ENCODE results near the gene HGS.
A peak's percentile ranks its signal among the peaks of the same experiment; 100 is the strongest.

Gene HGS, protein sequence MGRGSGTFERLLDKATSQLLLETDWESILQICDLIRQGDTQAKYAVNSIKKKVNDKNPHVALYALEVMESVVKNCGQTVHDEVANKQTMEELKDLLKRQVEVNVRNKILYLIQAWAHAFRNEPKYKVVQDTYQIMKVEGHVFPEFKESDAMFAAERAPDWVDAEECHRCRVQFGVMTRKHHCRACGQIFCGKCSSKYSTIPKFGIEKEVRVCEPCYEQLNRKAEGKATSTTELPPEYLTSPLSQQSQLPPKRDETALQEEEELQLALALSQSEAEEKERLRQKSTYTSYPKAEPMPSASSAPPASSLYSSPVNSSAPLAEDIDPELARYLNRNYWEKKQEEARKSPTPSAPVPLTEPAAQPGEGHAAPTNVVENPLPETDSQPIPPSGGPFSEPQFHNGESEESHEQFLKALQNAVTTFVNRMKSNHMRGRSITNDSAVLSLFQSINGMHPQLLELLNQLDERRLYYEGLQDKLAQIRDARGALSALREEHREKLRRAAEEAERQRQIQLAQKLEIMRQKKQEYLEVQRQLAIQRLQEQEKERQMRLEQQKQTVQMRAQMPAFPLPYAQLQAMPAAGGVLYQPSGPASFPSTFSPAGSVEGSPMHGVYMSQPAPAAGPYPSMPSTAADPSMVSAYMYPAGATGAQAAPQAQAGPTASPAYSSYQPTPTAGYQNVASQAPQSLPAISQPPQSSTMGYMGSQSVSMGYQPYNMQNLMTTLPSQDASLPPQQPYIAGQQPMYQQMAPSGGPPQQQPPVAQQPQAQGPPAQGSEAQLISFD

DNA sequence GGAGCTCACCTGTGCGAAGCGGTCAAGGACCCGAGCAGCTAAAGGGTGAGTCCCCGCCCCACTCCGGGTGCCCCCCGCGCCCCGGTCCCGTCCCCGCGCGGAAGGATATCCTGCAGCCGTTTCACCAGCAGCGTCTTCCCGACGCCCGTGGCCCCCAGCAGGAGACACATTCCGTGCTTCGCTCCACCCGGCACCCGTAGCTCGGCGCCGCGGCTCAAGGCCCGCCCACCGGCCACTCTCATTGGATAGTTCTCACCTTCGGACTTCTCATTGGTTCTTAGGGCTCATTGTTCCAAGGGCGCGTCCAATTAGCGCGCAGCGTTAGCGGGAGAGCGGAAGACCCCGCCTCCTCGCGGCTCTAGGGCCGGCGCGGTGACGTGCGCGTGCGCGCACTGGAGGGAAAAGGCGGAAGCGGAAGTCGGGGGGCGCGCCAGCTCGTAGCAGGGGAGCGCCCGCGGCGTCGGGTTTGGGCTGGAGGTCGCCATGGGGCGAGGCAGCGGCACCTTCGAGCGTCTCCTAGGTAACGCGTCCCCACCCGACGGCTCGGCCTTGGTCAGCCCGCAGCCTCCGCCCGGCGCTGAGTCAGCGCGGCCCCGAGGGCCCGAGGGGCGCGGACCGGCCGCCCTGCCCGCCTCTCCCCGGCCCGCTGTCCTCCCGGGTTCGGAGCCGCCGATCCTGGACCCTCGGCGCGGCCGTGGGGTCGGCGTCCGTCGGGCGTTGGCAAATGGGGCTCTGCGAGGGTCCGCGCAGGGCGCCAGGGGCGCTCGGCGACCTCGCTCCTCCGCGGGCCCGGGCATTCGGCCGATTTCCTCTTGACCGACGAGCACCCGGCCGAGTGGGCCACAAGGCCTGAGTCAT, at the start of gene HGS, which contains the start of gene ARL16:
Gene HGS (plus strand): TSS at position 428 of the 858 bp plus-strand sequence. CDS start 56 bp downstream, at position 484.
Gene ARL16 (minus strand): TSS at position 214 of the 858 bp plus-strand sequence. CDS start 44 bp downstream, at position 170.
- DNase-seq, result peak; percentile 99

DNA sequence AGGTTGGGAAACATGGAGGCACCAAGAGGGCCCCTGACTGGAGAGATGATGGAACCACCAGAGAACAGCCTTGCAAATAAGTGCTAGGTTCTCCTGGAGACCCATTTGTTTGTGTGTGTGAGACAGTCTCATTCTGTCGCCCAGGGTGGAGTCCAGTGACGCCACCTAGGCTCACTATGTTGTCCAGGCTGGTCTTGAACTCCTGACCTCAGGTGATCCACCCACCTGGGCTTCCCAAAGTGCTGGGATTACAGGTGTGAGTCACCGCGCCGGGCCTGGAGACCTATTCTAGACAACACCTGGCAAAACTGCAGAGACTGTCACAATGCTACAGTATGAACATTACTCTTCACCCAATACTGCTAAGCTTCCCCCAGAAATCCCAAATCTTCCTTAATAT, 48.4 kb upstream of the HGS start:
- DNase-seq, result no peak

DNA sequence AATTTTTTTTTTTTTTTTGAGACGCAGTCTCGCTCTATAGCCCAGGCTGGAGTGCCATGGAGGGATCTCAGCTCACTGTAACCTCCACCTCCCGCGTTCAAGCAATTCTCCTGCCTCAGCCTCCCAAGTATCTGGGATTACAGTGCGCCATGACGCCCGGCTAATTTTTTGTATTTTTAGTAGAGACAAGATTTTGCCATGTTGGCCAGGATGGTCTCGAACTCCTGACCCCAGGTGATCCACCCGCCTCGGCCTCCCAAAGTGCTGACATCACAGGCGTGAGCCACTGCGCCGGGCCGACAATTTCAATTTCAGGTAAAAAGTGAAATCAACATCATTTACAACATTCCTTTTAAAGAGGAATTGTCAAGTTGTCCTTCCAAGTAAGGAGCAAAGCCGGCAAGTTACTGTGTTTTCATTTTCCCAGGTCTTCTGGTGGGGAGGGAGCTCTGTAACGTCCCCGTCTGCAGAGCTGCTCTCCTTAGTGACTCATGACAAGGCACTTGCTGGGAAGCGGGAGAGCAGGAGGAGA, 47.8 kb upstream of the HGS start:
- DNase-seq, result no peak

DNA sequence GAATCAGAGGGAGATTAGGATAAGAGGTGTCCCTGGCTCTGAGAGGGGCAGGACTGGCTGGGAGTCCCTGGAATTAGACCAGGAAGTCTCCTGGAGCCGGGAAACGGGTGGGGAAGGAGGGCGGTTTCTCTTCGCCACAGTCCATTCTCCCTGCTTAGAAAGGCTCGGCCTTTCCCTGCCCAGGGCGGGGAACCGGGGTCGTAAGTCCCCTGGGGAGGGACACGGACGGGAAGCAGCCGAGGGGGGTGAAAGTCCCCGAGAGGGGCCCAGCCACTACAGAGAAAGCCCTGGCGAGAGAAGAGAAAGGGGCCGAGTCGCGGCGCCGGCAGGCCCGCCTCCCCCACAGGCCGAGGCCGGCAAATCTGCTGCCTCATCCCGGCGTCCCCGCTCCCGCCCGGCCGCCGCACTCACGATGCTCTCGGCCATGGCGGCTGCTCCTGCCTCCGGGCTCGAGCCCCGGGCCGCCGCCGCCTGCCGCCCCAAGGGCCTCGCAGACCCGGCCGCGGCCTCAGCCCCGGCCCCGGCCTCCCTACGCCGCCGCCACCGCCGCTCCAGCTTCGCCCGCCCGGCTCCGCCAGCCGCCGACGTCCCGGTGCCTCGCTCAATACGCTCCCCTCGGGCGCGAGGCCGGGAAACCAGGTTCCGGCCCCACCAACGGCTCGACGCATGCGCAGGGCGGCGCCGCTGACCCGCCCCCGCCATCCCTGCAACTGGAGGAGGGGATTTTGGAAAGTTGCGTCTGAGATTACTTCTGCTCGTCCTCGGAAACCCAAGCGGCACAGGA, 47.1 kb upstream of the HGS start, which contains the start of the genes NPLOC4 and TSPAN10:
Gene NPLOC4 (minus strand): TSS at position 608 of the 784 bp plus-strand sequence. CDS start 182 bp downstream, at position 426.
Gene TSPAN10 (plus strand): TSS at position 692 of the 784 bp plus-strand sequence. CDS start 5,217 bp downstream, outside the sequence.
- peak; percentile 39 for DNase-seq

DNA sequence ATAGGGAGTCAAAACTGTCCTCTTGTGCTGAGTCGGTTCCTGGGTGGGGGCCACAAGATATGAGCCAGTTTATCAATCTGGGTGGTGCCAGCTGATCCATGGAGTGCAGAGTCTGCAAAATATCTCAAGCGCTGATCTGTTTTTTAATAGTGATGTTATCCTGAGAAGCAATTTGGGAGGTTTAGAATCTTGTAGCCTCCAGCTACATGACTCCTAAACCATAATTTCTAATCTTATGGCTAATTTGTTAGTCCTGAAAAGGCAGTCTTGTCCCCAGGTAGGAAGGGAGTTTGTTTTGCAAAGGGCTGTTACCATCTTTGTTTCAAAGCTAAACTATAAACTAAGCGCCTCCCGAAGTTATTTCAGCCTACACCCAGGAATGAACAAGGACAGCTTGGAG, 45.1 kb upstream of the HGS start:
- no peak for DNase-seq

DNA sequence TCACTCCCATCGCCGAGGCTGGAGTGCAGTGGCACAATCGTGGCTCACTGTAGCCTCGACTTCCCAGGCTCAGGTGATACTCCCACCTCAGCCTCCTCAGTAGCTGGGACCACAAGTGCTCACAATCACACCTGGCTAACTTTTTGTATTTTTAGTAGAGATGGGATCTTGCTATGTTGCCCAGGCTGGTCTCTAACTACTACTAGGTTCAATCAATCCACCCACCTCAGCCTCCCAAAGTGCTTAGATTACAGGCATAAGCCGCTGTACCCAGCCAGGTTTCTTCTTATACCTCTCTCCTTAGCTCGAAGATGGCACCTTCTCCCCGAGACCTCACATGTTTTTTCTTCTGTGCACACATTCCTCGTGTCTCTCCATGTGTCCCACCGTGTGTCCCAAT, 43.8 kb upstream of the HGS start:
- no peak for DNase-seq

DNA sequence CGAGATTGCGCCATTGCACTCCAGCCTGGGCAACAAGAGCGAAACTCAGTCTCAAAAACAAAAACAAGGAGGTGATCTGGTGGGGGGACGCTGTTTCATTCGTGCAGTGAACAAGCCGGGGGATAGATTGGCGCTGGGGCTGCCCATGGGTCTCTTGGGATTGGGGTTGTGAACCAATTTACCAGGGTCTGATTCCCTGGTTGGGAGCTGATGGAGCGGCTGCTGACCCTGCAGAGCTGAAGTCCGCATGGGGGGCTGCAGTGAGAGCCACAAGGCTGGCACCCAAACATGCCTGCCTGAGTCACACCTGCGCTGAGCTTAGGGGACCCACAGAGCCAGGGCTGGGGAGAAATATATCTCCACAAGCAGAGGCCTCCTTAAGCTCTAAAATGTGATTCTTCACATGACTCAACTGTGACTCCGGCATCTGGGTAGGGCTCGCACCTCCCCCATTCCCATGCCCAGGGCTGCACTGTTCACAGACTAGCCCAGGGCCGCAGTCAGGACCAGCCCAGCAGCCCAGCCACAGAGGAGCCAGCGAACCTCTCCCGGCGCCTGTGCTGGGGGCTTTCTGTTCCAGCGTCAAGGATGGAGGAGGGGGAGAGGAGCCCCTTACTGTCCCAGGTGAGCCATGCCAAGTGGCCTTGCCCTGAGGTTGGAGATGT, 41.9 kb upstream of the HGS start:
- DNase-seq, result peak; percentile 62

DNA sequence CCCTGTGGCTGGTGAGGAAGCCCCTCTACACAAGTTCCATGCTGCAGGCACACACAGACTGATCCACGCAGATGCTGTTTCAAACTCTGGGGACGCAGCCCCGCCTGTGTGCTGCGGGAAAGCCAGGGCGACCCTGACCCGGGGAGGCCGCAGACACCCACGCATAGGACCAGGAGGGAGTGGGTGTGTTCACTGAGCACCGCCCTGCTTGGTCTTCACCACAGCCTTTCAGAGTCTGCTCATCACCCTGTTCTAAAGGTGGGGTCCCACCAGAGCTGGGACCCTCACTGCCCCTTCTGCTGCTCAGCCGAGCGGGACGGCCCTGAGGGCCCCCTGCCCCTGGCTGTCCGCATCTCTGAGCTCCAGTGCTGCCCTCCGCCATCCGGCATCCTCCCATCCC, 39.3 kb upstream of the HGS start:
- DNase-seq, result no peak

DNA sequence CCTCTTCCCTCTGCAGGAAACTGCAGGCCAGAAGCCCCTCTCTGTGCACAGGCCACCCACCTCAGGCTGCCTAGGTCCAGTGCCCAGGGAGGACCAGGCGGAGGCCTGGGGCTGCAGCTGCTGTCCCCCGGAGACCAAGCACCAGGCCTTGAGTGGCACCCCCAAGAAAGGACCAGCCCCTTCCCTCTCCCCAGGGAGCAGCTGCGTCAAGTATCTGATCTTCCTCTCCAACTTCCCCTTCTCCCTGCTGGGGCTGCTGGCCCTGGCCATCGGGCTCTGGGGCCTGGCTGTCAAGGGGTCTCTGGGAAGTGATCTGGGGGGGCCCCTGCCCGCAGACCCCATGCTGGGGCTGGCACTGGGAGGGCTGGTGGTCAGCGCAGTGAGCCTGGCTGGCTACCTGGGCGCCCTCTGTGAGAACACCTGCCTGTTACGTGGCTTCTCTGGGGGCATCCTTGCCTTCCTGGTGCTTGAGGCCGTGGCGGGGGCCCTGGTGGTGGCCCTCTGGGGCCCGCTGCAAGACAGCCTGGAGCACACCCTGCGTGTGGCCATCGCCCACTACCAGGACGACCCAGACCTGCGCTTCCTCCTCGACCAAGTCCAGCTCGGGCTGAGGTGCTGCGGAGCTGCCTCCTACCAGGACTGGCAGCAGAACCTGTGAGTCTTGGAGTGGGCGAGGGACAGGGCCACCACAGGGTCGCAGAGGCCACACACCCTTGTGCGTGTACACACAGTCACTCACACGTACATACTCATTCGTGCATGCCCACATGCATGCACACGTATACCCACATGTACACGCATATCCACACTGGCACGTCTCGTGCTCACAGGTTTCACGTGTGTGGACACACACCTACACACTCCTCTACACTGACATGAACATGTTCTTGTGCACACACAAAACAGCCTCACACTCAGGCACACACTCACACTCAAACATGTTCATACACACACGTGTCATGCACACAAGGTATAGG, 38.5 kb upstream of the HGS start:
- DNase-seq, result no peak

DNA sequence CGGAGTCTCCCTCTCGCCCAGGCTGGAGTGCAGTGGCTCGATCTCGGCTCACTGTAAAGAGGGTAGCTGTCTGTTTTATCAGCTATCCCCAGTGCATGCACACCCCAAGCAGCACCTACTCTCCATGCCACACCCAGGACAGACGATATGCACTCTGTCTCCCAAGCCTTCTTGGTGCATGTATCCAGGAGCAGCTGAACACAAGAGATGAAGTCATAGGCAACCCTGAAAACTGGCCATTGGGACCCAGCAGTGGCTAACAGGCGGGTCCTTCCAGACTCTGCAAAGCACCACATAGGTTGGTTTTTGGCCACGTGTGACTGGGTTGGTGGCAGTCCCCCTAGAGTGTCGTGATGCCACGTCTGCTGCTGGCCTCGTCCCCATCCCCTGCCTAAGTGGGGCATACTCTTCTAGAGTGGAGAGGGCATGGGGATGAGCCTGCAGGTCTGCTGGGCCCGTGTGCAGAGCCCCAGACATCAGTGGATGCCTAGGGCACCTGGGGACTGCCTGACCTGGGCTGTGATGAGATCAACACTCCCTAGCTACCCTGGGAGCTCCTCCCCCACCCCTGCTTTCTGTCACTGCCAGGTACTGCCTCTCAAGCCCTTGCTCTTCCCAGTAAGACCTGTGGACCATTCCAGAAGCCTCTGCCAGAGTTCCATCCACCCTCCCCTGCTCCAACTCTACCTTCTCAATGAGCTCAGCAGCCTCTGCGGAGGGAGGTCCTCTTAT, 36.8 kb upstream of the HGS start:
- no peak for DNase-seq

DNA sequence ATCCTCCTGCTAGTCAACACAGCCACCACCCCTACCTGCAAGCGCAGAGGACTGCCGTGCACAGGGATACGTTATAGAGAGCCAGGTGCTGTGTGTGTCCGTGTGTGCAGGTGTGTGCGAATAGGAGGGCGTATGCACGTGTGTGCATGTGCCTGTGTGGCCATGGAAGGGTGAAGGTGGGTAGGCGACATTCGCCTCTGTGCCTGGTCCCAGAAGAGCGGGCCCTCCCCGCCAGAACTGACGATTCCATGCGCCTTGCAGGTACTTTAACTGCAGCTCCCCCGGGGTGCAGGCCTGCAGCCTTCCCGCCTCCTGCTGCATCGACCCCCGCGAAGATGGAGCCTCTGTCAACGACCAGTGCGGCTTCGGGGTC, 36.2 kb upstream of the HGS start:
- DNase-seq, result no peak

DNA sequence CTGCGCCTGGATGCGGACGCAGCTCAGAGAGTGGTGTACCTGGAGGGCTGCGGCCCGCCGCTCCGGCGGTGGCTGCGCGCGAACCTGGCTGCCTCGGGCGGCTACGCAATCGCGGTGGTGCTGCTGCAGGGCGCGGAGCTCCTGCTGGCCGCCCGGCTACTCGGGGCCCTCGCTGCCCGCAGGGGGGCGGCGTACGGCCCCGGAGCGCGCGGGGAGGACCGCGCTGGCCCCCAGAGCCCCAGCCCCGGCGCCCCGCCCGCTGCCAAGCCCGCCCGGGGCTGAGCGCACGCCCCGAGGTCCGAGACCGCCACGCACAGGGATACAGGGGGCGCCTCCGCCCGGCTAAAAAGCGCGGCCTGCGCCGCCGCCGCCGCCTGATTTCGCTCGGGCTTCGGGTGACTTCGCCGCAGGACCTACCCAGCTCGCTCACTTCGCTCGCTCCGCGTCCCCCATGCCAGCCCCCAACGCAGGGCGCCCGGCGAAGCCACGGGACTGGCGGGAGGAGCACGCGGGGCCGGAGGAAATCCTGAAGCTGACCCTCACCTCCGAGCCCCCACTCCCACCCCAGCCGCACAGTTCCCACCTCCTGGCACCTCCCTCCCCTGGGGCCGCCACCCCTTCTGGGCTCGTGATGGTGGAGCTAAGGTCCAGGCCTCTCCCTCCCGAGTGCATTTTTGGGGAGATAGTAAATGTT, 35.7 kb upstream of the HGS start:
- DNase-seq, result no peak

DNA sequence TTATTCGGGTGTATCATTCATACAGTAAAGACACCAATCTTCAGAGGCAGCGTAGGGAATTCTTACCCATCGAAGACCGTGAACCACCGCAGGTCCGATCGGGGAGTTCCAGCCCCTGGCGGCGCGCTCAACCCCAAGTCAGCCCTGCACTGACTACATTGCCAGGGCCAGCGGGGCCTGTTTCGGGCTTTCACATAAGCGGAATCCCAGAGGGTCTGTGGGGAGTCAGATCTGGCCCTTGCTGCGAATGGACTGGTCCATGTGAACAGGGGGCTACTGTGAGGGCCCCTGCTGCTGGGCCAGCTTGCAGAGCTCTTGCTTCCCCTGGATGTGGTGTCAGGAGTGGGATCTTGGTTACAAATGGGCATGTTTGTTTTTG, 35.1 kb upstream of the HGS start:
- DNase-seq, result no peak

DNA sequence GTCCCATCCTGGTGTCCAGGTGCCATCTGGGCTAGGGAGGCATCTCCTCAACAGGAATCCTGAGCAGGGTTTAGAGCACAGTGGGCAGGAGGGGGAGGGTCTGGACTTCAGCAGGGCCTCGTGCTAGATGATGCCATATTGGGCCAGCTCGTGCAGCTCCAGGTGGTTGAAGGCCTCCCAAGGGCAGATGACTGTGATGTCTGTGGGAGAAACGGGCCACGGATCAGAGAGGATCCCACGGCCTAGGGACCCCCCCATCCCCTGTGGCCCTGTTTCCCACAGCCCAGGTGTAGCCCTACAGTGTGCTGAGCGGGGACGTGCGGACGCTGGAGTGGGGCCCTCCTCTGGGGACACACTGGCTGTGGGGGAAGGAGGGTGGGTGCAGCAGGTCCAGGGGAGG, 32.9 kb upstream of the HGS start:
- no peak for DNase-seq

DNA sequence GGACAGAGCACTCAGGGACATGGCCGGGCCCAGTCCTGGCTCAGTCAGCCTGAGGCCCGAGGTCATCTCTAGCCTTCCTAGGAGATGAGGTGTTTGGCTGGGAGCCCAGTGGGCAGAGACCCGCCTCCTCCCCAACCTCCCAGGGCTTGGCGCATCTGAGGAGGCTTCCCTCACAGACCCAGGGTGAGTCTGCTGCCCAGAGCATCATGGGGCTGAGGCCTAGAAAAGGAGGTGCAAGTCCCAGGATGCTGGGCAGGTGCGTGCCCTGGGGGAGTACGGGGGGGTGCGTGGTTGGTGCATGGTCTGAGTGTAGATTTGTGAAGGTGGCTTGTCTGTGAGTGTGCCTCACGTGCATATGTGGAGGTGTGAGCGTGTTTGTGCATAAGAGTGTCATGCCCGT, 32.1 kb upstream of the HGS start:
- DNase-seq, result peak; percentile 59

DNA sequence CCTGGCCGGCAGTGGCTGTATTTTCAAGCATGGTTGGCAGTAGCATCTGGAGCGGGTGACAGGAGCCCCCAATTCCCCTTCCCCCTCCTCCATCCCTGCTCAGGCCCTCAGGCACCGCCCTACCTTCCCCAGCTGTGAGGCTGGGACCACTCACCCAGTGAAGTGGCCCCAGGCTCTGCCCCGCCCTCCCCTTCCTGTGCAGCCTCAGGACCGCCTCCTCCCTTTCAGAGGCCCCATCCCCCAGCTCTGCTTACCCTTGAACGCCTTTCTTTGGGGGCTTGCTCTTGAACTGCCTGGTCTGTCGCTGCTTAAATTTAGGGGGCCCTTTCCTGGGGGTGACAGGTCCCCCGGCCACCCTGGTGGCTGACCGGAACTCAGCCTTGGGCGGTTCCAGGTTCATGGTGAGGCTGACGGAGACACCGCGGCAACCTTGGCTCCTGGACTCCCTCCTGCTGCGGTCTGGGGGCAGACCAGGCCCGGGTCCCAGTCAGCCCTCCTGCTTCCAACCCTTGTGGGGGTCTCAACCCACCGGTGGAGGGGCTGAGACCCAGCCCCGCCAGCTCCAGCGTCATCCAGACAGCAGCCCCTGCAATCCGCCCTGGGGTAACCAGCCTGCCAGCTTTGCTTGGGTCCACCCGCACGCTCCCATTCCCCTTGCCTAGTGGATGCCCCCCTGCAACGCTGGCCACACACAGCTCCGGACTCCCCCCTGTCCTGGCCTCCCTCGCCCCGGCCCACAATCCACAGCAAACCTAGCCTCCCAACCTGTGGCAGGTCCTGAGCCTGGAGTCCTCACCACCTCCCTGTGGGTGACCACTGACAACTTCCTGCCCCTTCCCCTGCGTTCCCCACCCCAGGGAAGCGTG, 30.7 kb upstream of the HGS start:
- DNase-seq, result no peak

DNA sequence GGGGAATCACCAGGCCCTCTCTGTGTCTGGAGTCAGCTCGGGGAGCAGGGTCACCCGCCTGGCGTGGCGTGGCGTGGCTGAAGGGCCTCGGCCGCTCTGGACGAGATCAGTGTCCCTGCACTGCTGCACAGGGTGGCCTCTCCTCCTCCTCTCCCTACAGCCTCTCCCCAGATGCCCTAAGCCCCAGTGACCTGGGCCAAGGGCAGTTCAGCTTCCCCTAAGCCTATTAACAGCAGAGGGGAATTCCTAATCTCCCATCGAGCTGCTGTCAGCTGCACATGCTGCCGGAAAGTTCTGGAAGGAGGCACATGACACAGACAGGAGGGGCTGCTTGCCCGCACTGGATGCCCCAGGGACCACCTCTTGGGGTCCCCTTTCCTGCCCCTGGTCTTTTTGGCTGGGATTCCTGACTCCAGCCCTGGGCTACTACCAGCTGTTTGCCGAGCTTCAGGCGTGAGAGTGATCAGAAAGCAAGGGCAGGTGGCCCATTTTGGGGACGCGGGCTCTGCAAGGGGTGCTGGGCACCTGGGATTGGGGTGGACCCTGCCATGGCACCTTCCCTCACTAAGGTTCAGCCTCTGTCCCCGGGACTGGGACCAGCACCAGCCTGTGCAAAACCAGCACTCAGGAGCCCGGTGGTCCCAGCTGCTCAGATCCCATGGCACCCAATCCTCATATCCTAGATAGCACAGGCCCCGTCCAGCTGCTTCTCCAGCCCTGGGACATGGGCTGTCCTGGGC, 28.3 kb upstream of the HGS start:
- no peak for DNase-seq
